Choroid plexus epithelial cell (primary cell): ENCODE results near the gene SMIM32.

Experiments
- DNase-seq: peaks from one replicate; pipeline ENCODE4 v3.0.0-alpha.2; 2010; ENCODE audit warnings: low read depth
- H3K4me3 ChIP-seq: 2 replicates; pipeline ENCODE4 v1.5.1; 2011; ENCODE audit warnings: low read depth, mild to moderate bottlenecking, control low read depth, low read length, moderate library complexity
- TF ChIP-seq, protein P1 (sequence below): conservative IDR thresholded peaks from 2 replicates; pipeline ENCODE4 v1.5.1; 2011; ENCODE audit warnings: low read depth, mild to moderate bottlenecking, control low read depth, inconsistent platforms, low read length, moderate library complexity

SMIM32 gene

GRCh38 chr5:136143312-136143711 lies 49.6 kb downstream of the SMIM32 start:
- DNase-seq = no peak
- no peak overlapping the region for H3K4me3 ChIP-seq
- TF ChIP-seq, protein P1, sequence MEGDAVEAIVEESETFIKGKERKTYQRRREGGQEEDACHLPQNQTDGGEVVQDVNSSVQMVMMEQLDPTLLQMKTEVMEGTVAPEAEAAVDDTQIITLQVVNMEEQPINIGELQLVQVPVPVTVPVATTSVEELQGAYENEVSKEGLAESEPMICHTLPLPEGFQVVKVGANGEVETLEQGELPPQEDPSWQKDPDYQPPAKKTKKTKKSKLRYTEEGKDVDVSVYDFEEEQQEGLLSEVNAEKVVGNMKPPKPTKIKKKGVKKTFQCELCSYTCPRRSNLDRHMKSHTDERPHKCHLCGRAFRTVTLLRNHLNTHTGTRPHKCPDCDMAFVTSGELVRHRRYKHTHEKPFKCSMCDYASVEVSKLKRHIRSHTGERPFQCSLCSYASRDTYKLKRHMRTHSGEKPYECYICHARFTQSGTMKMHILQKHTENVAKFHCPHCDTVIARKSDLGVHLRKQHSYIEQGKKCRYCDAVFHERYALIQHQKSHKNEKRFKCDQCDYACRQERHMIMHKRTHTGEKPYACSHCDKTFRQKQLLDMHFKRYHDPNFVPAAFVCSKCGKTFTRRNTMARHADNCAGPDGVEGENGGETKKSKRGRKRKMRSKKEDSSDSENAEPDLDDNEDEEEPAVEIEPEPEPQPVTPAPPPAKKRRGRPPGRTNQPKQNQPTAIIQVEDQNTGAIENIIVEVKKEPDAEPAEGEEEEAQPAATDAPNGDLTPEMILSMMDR = no peak

DNA sequence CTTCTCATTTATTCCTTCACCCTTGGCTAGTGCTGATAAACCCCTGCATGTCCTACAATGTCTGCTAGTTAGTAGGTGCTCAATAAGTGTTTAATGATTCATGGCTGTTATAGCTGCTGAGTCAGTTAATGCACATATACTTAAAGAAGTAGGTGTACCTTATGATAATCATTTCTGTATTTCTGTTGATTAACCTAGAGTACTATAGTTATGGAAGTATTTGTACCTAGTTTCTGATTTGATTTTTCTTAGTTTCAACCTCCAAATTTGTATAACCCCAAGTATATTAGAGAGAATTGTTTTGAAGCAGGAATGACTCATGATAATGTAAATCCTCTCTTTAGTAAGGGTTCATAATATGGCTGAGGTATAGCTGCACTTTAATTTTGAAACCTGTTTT lies 51.4 kb downstream of the SMIM32 start:
- DNase-seq = no peak
- H3K4me3 ChIP-seq = no peak overlapping the region
- TF ChIP-seq, protein P1 = no peak
